Measurements from ENCODE around the gene ZNF212.

DNA sequence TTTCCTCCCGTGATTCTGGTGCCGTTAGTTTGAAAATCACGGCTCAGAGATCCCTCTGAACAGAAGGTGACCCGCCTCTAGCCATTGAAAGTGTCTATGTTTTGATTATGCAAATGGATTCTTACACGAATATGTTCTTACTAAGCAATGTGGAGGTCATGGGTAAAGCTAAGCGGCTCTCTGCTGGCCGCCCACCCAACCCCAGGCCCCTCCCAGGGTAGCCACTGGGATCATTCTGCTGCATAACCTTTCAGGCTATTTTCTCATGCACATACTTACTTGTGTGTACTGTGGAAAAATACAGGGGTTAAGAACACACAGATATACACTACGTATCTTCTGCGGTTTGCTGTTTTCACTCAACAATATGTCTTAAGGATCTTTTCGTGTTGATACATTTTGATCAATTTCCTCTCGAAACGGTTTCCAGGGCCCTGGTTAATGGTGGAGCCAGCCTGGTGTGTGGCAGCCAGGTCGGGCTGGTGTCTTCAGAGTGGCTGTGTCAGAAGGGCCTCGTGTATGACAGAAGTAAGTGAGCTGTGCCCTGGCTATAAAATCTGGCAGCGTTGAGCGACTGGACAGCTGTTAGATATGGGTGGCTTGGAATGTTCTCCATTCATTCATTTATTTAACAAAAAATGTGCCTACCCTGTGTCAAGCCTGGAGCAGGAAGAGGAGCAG lies 52.5 kb downstream of the ZNF212 start:
- TF ChIP-seq, protein P1, sequence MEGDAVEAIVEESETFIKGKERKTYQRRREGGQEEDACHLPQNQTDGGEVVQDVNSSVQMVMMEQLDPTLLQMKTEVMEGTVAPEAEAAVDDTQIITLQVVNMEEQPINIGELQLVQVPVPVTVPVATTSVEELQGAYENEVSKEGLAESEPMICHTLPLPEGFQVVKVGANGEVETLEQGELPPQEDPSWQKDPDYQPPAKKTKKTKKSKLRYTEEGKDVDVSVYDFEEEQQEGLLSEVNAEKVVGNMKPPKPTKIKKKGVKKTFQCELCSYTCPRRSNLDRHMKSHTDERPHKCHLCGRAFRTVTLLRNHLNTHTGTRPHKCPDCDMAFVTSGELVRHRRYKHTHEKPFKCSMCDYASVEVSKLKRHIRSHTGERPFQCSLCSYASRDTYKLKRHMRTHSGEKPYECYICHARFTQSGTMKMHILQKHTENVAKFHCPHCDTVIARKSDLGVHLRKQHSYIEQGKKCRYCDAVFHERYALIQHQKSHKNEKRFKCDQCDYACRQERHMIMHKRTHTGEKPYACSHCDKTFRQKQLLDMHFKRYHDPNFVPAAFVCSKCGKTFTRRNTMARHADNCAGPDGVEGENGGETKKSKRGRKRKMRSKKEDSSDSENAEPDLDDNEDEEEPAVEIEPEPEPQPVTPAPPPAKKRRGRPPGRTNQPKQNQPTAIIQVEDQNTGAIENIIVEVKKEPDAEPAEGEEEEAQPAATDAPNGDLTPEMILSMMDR (IDR thresholded peaks at IDR 0.05): no peak
- TF ChIP-seq POLR2A (IDR thresholded peaks at IDR 0.05; ENCODE audit: low read depth) (no peak), POLR2AphosphoS5 (IDR thresholded peaks at IDR 0.05) (no peak)
